GM21423 (cell line): ENCODE data around the gene ADGRE2.
"Not testable (repeated sequence)": the region's sequence is repeated elsewhere in the genome, so short reads cannot be mapped to it uniquely, and the experiment has no call there.

ENCODE experiments used
- ATAC-seq: cut with Tn5 transposase; IDR thresholded peaks from one replicate; pipeline ENCODE4 v1.9.1; 2021; ENCODE audit warnings: mild to moderate bottlenecking, moderate library complexity; ENCODE audit not compliant: unreplicated experiment

Gene ADGRE2

DNA sequence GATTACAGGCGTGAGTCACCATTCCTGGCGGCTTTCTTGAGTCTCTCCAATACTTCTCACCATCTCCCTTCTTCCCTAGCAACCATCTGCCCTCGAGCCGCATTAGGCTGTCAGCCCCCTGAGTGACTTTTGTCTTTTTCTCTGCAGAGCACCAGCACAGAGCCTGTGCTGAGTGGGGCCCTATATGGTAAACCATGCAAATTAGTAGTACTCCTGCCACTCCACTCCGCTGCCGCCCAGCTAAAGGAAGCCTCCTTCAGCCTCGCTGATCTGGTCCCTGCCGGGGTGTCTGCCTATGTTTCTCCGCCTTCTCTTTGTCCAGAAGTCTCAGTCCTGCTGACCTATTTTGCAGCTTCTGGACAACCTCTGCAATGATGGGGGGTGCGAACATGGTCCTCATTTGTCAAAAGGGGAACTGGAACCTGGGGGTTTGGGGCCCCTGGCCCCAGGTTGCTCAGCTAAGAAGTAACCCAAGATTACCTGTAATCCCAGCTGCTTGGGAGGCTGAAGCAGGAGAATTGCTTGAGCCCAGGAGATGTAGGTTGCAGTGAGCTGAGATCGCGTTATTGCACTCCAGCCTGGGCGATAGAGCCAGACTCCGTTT lies 2.4 kb upstream of the ADGRE2 start:
- not testable (repeated sequence) for ATAC-seq

DNA sequence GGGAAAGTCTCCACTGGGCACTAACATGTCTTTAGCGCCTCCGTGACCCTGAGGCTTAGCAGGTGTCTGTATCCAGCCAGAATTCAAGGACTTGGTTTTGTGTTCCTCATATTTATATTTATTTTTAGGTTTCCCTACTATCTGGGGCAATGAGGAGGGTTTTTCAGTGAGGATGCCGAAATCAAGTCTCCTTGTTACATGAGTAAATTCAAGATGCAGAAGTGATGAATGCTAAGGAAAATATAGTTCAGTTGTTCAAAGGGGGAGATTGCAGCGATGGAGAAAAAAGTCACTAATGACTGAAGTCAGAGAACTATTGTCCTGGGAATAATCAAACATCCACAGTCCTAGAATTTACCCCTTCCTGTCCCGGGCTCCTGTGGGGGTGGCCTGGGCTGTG lies 791 bp upstream of the ADGRE2 start:
- ATAC-seq, result no peak

DNA sequence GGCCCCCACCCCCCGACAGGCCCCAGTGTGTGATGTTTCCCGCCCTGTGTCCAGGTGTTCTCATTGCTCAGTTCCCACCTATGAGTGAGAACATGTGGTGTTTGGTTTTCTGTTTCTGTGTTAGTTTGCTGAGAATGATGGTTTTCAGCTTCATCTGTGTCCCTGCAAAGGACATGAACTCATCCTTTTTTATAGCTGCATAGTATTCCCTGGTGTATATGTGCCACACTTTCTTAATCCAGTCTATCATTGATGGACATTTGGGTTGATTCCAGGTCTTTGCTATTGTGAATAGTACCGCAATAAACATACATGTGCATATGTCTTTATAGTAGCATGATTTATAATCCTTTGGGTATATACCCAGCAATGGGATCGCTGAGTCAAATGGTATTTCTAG lies 715 bp downstream of the ADGRE2 start:
- ATAC-seq, result not testable (repeated sequence)

DNA sequence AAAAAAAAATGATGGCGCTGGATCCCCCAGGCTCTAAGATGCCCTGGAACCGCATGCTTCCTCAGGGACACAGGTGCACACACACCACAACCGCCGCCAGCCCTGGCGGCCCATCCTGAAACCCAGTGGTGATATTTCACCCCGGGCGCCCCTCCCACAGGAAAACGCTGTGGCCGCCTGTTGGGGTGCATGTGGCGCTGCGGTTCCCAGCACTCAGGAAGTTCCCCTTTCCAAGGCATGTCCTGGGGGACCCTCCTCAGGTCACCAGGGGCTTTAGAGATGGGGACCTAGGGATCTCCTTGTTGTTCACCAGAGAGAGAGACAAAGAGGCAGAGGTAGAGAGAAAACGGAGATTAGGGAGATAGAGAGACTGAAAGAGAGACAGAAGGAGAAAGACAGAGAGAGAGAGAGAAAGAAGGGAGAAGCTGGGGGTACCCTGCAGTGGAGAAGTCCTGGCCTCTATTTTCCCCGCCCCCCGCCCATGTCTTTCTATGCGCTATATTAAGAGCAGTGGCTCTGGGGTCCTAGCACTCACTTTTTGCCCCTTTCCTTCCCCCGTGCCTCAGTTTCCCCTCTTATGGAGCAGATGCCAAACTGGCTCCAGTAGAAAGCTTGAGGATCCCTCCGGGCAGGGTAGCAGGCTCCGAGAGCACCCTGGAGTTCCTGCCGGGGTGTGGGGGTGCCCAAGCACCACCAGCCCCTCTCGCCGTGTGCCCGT lies 2.3 kb downstream of the ADGRE2 start:
- ATAC-seq, result no peak

DNA sequence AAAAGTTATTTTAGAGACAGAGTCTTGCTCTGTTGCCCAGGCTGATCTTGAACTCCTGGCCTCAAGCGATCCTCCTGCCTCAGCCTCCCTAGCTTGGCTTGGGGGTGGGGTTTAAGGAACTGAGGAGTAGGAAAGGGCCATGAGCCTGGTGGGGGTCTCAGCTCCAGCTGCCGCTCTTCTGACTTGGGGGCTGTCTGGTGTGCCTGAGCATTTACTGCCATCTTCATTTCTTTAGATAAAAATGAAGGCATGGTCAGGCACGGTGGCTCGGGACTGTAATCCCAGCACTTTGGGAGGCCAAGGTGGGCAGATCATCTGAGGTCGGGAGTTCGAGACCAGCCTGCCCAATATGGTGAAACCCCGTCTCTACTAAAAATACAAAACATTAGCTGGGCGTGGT lies 3.0 kb downstream of the ADGRE2 start:
- not testable (repeated sequence) for ATAC-seq

DNA sequence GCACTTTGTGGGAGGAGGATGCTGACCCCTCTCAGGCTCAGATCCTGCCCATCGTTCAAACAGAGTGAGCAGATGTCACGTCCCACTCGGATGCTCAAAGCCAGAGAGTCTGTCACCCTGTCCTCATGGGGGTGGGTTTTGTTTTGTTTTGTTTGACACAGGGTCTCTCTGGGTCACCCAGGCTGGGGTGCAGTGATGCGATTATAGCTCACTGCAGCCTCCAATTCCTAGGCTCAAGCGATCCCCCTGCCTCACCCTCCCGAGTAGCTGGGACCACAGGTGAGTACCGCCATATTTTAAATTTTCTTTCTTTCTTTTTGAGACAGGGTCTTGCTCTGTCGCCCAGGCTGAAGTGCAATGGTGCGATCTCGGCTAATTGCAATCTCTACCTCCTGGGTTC lies 4.0 kb downstream of the ADGRE2 start:
- ATAC-seq, result no peak

DNA sequence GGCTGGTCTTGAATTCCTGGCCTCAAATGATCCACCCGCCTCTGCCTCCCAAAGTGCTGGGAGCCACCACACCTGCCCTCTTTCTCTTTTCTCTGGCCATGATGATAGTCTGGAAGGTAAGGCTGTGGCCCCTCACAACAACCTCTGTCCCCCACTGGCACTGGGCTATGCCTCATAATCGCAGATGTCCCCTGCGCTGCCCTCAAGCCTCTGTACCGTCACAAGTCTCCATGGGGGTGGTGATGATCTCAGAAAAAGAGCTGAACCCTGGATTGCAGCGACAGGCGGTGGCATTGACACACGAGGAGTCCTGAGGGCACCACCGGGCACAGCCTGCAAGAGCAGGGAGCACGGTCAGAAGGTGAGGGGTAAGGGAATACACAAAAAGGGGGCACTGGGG lies 4.6 kb downstream of the ADGRE2 start:
- ATAC-seq, result not testable (repeated sequence)

DNA sequence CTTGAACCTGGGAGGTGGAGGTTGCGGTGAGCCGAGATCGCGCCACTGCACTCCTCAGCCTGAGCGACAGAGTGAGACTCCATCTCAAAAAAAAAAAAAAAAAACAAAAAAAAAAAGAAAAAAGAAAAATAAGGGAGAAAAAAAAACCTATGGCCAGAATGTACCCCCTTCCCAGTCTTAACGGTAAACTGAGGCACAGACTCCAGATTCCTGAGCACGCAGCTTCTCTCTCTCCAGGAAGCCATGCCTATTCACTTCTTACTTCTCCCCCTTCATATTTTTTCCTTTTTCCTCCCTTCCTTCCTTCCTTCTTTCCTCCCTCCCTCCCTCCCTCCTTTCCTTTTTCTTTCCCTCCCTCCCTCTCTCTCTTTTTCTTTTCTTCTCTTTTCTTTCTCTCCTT lies 5.4 kb downstream of the ADGRE2 start:
- no peak for ATAC-seq

DNA sequence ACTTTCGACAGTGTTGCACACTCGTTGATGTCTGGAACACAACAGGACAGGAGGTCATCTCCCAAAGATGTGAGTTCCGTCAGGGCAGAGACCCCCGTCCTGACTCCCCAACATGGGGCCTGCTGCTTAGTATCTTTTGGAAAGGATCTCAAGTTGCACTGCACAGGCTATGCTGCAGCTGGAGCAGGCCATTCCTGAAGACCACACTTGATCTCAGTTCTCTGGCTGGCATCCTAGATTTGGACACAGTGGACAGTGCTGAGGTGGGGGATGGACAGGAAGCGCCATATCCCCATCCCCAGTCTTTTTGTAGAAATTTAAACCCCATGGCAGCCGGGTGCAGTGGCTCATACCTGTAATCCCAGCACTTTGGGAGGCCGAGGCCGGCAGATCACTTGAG lies 5.9 kb downstream of the ADGRE2 start:
- ATAC-seq, result no peak

DNA sequence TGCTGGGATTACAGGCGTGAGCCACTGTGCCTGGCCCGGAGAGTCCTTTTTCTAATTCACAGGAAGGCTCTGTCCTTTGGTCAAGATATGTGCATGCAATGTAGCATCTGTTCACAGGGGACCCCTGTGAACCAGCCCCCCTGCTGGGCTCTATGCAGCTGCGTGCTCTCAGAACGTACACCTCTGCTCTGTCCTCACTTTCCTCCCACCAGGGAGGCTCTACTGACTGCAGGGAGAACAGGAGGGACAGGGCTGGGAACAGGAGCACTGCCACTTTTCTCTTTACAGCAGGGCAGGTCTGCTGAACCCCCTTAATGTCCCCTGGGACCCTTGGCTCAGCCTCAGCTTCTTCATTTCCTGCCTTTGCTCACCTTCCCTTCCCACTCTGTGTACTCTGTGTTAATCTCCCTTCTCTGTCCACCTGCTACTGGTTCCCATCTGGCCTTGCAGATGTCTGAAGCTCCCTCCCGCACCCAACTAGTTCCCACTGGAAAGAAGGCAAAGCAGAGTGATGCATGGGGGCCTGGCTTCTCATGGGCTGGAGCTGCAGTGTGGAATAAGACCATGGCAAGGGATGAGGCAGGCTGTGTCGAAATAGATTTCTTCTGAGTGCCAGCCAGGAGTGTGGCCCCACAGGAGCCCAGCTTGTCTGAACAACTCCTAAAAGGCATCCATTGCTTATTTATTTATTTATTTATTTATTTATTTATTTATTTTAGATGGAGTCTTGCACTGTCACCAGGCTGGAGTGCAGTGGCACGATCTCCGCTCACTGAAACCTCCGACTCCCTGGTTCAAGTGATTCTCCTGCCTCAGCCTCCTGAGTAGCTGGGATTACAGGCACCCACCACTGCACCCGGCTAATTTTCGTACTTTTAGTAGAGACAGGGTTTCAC lies 7.2 kb downstream of the ADGRE2 start:
- no peak for ATAC-seq

DNA sequence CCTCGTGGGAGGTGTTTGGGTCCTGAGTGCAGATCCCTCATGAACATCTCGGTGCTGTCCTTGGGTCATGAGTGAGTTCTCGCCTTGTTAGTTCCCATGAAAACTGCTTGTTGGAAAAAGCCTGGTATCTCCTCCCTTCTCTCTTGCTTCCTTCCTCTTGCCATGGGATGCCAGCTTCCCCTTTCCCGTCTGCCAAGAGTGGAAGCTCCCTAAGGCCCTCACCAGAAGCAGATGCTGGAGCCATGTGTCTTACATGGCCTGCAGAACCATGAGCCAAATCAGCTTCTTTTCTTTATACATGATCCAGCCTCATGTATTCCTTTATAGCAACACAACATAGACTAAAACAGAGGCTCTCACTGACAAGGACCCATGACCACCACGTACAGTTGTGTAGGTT lies 8.2 kb downstream of the ADGRE2 start:
- no peak for ATAC-seq

DNA sequence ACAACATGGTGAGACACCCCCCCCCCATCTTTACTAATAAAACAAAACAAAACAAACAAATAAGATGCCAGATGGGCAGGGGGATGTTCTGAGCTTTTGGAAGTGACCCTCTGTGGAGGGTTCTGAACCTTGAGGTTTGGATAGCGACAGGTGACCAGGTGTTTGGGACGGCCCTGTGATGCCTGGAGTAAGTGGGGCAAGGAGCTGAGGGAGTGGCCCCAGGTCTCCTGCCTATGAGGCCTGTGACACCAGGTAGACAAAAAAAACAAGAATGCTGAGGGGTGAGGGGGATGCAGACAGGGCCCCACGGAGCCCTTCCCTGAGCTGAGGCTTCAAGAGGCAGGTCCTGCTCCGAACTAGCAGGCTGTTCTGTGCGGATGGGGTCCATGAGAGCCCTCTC lies 9.2 kb downstream of the ADGRE2 start:
- no peak for ATAC-seq

DNA sequence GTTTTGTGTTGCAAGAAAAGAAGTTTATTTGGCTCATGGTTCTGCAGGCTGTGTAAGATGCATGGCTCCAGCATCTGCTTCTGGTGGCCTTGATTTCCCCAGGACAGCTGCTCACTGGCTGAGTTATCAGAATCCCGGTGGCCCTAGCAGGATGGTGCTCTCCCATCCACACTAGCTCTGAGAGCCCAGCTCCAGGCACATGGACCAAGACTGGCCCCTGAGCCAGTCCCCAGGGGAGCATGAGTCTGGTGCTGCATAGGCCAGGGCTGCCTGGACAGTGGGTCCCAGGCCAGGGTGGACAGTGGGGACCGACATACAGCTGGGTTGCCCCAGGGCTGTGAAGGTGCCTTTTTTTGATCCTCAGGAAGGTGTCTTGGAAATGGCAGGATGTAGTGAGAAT lies 10.4 kb downstream of the ADGRE2 start:
- ATAC-seq, result no peak

DNA sequence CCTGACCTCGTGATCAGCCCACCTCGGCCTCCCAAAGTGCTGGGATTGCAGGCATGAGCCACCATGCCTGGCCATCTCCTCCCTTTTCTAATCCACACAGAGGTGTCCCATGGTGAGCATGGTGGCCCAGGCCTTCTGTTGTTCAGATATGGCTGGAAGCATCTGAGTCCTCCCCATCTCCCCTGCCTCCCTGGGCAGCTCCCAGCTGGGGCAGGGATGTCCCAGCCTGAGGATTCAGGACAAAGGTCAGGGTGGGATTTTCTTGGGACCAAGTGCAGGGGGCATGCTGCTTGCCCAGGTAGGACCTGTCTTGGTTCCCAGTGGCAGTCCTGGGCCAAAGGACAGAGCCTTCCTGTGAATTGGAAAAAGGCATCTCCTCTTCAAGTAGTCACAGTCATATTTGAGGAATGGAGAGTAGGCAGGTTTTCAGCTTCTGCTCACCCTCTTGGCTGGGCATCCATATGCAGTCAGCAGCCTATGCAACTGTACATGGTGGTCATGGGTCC lies 10.8 kb downstream of the ADGRE2 start:
- ATAC-seq, result no peak

DNA sequence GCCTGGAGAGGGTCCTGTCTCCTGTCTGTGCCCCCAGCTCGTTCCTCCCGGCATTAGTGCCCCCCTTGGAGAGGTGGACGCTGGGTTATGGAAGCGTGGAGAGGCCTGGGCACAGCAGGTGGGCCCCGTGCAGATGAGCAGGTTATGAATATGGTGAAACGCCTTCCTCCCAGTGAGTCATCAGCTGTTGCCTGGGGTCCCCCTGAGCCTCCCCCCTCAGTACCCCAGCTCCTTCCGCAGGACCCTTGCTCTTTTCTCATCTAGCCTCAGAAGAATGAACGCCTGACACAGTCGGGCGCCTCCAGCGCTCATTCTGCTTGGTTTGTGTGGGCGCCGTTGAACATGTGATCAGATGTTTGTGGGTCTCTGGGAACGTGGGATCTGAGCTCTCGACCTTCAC lies 12.5 kb downstream of the ADGRE2 start:
- ATAC-seq, result not testable (repeated sequence)

DNA sequence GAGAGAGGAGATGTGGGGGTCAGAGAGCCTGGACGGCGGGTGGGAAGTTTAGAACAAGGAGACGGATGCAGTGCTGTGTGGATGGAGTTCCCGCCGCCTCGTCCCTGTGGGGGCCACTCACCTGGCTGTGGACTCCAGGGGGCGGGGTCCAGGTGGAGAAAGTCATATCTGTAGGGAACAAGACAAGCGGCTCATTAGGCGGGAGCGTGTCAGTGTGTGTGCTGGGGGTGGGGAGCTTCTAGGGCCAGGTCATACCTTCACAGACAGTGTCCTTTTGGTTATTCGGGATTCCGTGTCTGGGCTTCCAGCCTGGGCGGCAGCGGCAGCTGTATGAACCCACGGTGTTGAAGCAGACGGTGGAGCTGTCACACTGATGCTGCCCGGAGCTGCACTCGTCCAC lies 13.0 kb downstream of the ADGRE2 start:
- ATAC-seq, result not testable (repeated sequence)

DNA sequence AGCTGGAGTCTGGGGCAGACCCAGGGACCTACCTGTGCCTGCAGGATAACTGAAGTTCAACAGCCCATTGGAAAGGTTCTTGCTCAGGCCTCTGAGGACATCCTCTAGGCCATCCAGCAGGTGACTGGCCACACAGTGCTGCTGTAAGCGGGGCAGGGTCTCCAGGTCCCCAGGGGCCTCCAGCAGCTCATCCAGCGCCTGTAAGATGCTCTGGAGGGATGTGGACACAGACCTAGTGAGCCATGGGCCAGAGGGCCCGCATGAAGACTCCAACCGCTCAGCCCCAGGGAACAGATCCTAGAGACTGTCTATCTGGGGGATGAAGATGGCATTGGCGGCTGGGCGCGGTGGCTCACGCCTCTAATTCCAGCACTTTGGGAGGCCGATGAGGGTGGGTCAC lies 14.0 kb downstream of the ADGRE2 start:
- ATAC-seq, result no peak

DNA sequence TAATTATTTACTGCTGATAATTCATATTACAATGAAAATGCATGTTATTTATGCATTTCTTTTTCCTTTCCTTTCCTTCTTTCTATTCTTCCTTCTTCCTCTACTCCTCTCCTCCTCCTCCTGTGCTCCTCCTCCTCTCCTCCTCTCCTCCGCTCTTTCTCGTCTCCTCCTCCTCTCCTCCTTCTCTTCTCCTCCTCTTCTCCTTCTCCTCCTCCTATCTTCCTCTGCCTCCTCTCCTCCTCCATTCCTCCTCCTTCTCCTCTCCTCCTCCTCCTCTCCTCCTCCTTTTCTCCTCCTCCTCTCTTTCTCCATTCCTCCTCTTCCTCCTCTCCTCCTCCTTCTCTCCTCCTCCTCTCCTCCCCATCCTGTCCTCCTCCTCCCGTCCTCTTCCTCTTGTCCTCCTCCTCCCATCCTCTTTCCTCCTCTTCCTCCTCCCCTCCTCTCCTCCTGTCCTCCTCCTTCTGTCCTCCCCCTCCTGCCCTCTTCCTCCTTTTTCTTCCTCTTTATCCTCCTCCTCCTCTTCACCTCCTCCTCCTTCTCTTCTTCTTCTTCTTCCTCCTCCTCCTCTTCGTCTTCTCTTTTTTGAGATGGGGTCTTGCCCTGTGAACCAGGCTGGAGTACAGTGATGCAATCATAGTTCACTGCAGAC lies 14.7 kb downstream of the ADGRE2 start:
- no peak for ATAC-seq

DNA sequence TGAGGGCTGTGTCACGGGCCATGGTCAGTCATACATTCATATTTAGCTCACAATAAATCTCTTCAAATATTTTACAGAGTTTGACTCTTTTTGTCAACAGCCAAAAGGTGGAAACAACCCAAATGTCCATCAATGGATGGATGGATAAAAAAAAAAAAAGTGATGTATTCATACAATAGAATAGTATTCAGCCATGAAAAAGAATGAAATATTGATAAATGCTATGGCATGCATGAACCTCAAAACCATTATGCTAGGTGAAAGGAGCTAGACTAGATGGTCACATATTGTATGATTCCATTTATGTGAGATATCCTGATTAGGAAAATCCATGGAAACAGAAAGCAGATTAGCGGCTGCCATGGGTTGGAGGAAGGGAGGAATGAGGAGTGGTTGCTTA lies 16.2 kb downstream of the ADGRE2 start:
- no peak for ATAC-seq

DNA sequence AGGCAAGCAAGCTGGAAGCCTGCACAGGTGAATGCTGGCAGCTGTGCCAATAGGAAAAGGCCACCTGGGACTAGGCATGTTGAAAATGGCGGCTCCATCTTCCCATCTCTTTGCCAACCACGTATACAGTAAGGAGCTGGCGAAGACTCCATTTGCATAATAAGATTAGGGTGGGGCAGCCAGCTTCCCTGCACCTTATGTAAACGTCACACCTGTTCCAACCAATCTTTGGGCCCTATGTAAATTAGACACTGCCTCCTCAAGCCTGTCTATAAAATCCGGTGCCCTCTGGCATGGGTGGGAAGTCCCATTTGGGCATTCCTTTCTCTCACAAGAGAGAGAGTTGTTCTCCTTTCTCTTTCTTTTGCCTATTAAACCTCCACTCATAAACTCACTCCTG lies 16.8 kb downstream of the ADGRE2 start:
- ATAC-seq, result no peak

DNA sequence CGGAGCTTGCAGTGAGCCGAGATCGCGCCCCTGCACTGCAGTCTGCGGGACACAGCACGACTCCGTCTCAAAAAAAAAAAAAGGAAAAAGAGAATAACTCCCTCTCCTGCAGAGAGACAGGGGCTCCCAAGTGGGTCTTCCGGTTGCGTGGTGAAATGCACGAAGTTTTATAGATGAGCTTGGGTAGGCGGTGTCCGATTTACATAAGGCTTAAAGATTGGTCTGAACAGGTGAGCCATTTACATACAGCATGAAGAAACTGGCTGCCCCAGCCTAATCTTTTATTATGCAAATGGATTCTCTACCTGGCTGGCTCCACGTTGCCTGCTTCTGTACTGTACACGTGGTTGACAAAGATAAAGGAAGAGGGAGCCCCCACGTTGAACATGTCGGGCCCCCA lies 19.5 kb downstream of the ADGRE2 start:
- ATAC-seq, result no peak
